ENCODE data around the gene CROCC2. TPM values are rescaled to one million over a fixed set of nuclear protein-coding genes. Genes with fewer than 3 reads are reported as not detected.

The CROCC2 gene
- total and polyA plus RNA-seq, 2 donors (not counting 1 experiment from before 2014, with no cell fraction given): not detected

DNA sequence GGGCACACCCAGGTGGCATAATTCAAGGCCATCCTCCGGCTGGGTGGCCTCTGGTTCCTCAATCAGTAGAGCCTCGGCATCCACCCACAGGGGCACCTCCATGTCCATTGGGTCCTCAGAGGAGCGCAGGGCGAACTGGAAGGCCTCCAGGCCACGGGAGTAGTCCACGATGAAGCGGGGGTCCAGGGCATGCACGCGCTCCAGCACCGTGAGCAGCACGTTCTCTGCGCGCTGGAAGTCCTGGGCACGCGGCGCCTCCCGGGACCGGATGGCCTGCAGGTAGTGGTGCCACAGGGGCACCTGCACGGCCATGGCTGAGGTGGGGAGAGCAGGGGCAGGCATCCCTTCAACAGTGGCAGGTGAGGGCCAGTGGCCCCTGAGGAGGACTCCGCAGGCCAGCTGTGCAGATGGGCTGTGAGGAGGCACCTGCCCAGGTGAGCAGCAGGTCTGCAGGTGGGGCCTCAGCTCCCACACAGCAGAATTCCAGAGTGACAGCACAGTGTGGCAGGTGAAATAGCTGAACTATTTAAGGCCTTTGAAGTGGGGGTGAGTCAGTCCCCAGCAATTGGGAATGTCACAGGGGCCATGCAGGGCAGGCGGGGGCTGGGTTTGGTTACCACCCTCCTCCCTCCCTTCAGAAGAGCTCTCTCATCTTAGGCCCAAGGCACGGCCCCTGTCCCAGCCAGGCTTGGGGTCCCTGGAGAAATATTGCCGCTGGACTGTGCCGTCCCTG lies 10.3 kb upstream of the CROCC2 start, which contains the start of gene MAB21L4:
MAB21L4 (minus strand) TSS at position 501 of the 733 bp plus-strand sequence; CDS start at position 342, 159 bp downstream.
- H3K4me2 ChIP-seq (replicated peaks; ENCODE audit: low read depth, low read length, poor library complexity, severe bottlenecking): no peak within 1 kb of the TSS
- H2AFZ ChIP-seq (ENCODE audit: insufficient read depth, low read depth, low read length, poor library complexity, severe bottlenecking): no peak within 1 kb of the TSS
- no peaks in the 10 kb centered on the region for H3K9me3 ChIP-seq (ENCODE audit: control extremely low read depth in 1 of 3, control insufficient read depth in 2 of 3, insufficient read depth in 1 of 3, low read length in 2 of 3)
- DNase-seq (no peak), ATAC-seq (ENCODE audit: low read depth) (no peak)
- no peak within 1 kb of the TSS for H3K9ac ChIP-seq (ENCODE audit: low read length)
- POLR2A ChIA-PET: no interaction called here
- peaks cover 0 to 8% of the 10 kb centered on the region in 2 donors for H3K4me1 ChIP-seq (ENCODE audit: control insufficient read depth in 2 of 2, insufficient read depth in 2 of 2, low read length in 2 of 2)
- Mint-ChIP-seq H3K27me3 (peaks cover 3% of the 10 kb centered on the region), H3K4me3 (no peak within 1 kb of the TSS), H3K4me1 (no peaks in the 10 kb centered on the region), H3K9me3 (ENCODE audit: insufficient read depth) (no peaks in the 10 kb centered on the region), H3K27ac (no peak within 1 kb of the TSS)
- no peaks in the 10 kb centered on the region for H3K27me3 ChIP-seq (replicated peaks in 1 of 4; ENCODE audit: control extremely low read depth in 1 of 4, control insufficient read depth in 3 of 4, insufficient read depth in 4 of 4, low read length in 3 of 4)
- CTCF ChIA-PET: no interaction called here
- 87% methylated on average over 22 of the region's 24 CpGs for WGBS (ENCODE audit: insufficient coverage)
- no peak within 1 kb of the TSS for H3K27ac ChIP-seq (ENCODE audit: low read length in 2 of 2)
- no peak for TF ChIP-seq EZH2 (IDR thresholded peaks at IDR 0.05; ENCODE audit: borderline replicate concordance, insufficient read depth, low read depth, low read length, poor library complexity, severe bottlenecking)
- TF ChIP-seq, protein P1, sequence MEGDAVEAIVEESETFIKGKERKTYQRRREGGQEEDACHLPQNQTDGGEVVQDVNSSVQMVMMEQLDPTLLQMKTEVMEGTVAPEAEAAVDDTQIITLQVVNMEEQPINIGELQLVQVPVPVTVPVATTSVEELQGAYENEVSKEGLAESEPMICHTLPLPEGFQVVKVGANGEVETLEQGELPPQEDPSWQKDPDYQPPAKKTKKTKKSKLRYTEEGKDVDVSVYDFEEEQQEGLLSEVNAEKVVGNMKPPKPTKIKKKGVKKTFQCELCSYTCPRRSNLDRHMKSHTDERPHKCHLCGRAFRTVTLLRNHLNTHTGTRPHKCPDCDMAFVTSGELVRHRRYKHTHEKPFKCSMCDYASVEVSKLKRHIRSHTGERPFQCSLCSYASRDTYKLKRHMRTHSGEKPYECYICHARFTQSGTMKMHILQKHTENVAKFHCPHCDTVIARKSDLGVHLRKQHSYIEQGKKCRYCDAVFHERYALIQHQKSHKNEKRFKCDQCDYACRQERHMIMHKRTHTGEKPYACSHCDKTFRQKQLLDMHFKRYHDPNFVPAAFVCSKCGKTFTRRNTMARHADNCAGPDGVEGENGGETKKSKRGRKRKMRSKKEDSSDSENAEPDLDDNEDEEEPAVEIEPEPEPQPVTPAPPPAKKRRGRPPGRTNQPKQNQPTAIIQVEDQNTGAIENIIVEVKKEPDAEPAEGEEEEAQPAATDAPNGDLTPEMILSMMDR (IDR thresholded peaks at IDR 0.05): no peak
- intact Hi-C loops (cut with micrococcal nuclease): no loop called here
- no peaks in the 10 kb centered on the region for H3K36me3 ChIP-seq (replicated peaks in 1 of 2; ENCODE audit: control extremely low read depth in 1 of 2, control insufficient read depth in 1 of 2, extremely low read depth in 1 of 2, insufficient read depth in 2 of 2, low read length in 1 of 2)
- H3K79me2 ChIP-seq (ENCODE audit: control insufficient read depth, insufficient read depth, low read length): no peaks in the 10 kb centered on the region
- H4K20me1 ChIP-seq (ENCODE audit: control insufficient read depth, insufficient read depth, low read length, poor library complexity, severe bottlenecking): no peaks in the 10 kb centered on the region
- no peak within 1 kb of the TSS for H3K4me3 ChIP-seq (ENCODE audit: control extremely low read depth in 1 of 5, extremely low read depth in 1 of 5, insufficient read depth in 1 of 5, low read depth in 2 of 5, low read length in 4 of 5)

DNA sequence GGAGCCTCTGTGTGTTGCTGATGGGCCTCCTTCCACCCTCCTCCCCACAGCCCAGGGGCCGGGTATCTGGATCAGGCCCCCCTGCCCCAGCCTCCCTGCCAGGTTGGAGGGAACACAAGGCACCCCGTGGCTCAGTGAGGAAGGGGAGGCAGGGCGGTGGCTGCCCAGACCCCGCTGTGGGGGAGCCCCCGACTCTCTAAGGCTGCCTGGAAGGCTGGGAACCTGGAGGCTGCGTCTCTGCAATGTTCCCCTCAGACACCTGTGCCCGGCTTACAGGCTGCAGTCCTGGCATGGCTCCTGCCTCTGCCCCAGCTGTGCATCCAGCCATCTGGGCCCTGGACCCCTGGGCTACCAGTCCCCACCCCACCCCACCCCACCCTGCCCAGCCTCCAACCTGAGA lies 9.7 kb upstream of the CROCC2 start:
- WGBS (ENCODE audit: insufficient coverage): 81% methylated on average over 7 of the region's 7 CpGs

More for the DNA sequence above, 9.7 kb upstream of the CROCC2 start:
- H3K27ac ChIP-seq (ENCODE audit: low read length in 2 of 2): no peak overlapping the region
- H3K4me1 Mint-ChIP-seq: no peaks in the 10 kb centered on the region
- H4K20me1 ChIP-seq (ENCODE audit: control insufficient read depth, insufficient read depth, low read length, poor library complexity, severe bottlenecking): no peaks in the 10 kb centered on the region
- no peak for DNase-seq
- H3K4me1 ChIP-seq (ENCODE audit: control insufficient read depth in 2 of 2, insufficient read depth in 2 of 2, low read length in 2 of 2): peaks cover 0 to 8% of the 10 kb centered on the region in 2 donors
- H3K27ac Mint-ChIP-seq: no peak overlapping the region
- no peak overlapping the region for H3K4me2 ChIP-seq (replicated peaks; ENCODE audit: low read depth, low read length, poor library complexity, severe bottlenecking)
- H3K9me3 Mint-ChIP-seq (ENCODE audit: insufficient read depth): no peaks in the 10 kb centered on the region
- ChIA-PET CTCF (no interaction called here), POLR2A (no interaction called here)
- no peak overlapping the region for H3K9ac ChIP-seq (ENCODE audit: low read length)
- H2AFZ ChIP-seq (ENCODE audit: insufficient read depth, low read depth, low read length, poor library complexity, severe bottlenecking): no peak overlapping the region
- ATAC-seq (ENCODE audit: low read depth): no peak
- intact Hi-C loops (cut with micrococcal nuclease): no loop called here
- TF ChIP-seq, protein P1 (IDR thresholded peaks at IDR 0.05): no peak
- TF ChIP-seq EZH2 (IDR thresholded peaks at IDR 0.05; ENCODE audit: borderline replicate concordance, insufficient read depth, low read depth, low read length, poor library complexity, severe bottlenecking): no peak
- no peaks in the 10 kb centered on the region for H3K36me3 ChIP-seq (replicated peaks in 1 of 2; ENCODE audit: control extremely low read depth in 1 of 2, control insufficient read depth in 1 of 2, extremely low read depth in 1 of 2, insufficient read depth in 2 of 2, low read length in 1 of 2)
- no peaks in the 10 kb centered on the region for H3K9me3 ChIP-seq (ENCODE audit: control extremely low read depth in 1 of 3, control insufficient read depth in 2 of 3, insufficient read depth in 1 of 3, low read length in 2 of 3)
- H3K79me2 ChIP-seq (ENCODE audit: control insufficient read depth, insufficient read depth, low read length): no peaks in the 10 kb centered on the region
- no peak overlapping the region for H3K4me3 Mint-ChIP-seq
- no peaks in the 10 kb centered on the region for H3K27me3 ChIP-seq (replicated peaks in 1 of 4; ENCODE audit: control extremely low read depth in 1 of 4, control insufficient read depth in 3 of 4, insufficient read depth in 4 of 4, low read length in 3 of 4)
- H3K4me3 ChIP-seq (ENCODE audit: control extremely low read depth in 1 of 5, extremely low read depth in 1 of 5, insufficient read depth in 1 of 5, low read depth in 2 of 5, low read length in 4 of 5): no peak overlapping the region
- peaks cover 3% of the 10 kb centered on the region for H3K27me3 Mint-ChIP-seq

Measured in B cell (primary cell).